IMR-90 (cell line): ENCODE data around the gene LYZ. TPM values are rescaled to one million over a fixed set of nuclear protein-coding genes. Genes with fewer than 3 reads are reported as not detected.

ENCODE experiments used
- ATAC-seq: fragments of 200-7000 bp; cut with Tn5 transposase; 2 replicates; pipeline ENCODE4 v1.9.1; 2020; ENCODE audit warnings: low read depth, mild to moderate bottlenecking, moderate library complexity
- BruUV-seq: library from RNA; stranded (reverse); fragments of 400-500 nt; replicated peaks from 2 replicates; lab custom pipeline; 2021; lab: Mats Ljungman, UMichigan
- CTCF ChIA-PET: fragments of 300-600 bp; formaldehyde crosslinking; extraction: SDS; loops from one replicate; lab custom pipeline; 2021; ENCODE audit warnings: antibody characterized with exemption; lab: Yijun Ruan, JAX
- POLR2A ChIA-PET: fragments of 300-600 bp; sonication (Branson Sonifier 250); formaldehyde crosslinking; loops from one replicate; lab custom pipeline; 2022; ENCODE audit warnings: antibody characterized with exemption; ENCODE audit not compliant: unreplicated experiment; lab: Charles Lee
- DNase-seq: peaks from one replicate; pipeline ENCODE4 v3.0.0; 2013
- H2AFZ ChIP-seq: replicated peaks from 2 replicates; pipeline ENCODE3; 2013; ENCODE audit warnings: low read length, mild to moderate bottlenecking; ENCODE audit not compliant: poor library complexity
- H2AK5ac ChIP-seq: 2 replicates; pipeline ENCODE4 v1.6.1; 2013; ENCODE audit warnings: low read depth, low read length, inconsistent platforms
- H2AK9ac ChIP-seq: replicated peaks from 2 replicates; pipeline ENCODE3; 2013; ENCODE audit warnings: mild to moderate bottlenecking, low read depth, low read length, moderate library complexity; ENCODE audit not compliant: poor library complexity
- H2BK120ac ChIP-seq: 2 replicates; pipeline ENCODE4 v1.6.1; 2013; ENCODE audit warnings: low read depth, low read length, inconsistent platforms
- H2BK15ac ChIP-seq: 3 replicates; pipeline ENCODE4 v1.6.1; 2013; ENCODE audit warnings: low read depth, low read length, inconsistent platforms
- H2BK20ac ChIP-seq: 2 replicates; pipeline ENCODE4 v1.6.1; 2013; ENCODE audit warnings: low read depth, mild to moderate bottlenecking, inconsistent platforms, low read length, moderate library complexity
- H2BK5ac ChIP-seq: 2 replicates; pipeline ENCODE4 v1.6.1; 2013; ENCODE audit warnings: mild to moderate bottlenecking, low read depth, low read length, inconsistent platforms; ENCODE audit not compliant: poor library complexity, severe bottlenecking
- H3K14ac ChIP-seq: replicated peaks from 2 replicates; pipeline ENCODE4 v1.6.1; 2013; ENCODE audit warnings: low read depth, low read length, inconsistent platforms
- H3K18ac ChIP-seq: 2 replicates; pipeline ENCODE4 v1.6.1; 2013; ENCODE audit warnings: low read depth, low read length, control low read depth
- H3K23ac ChIP-seq: 2 replicates; pipeline ENCODE4 v1.6.1; 2013; ENCODE audit warnings: low read depth, low read length, inconsistent platforms
- H3K27ac ChIP-seq: 2 replicates; pipeline ENCODE4 v1.5.1; 2013; ENCODE audit warnings: mild to moderate bottlenecking, control low read depth, low read length; ENCODE audit not compliant: insufficient read depth
- H3K27me3 ChIP-seq: 2 replicates; pipeline ENCODE4 v1.6.1; 2013; ENCODE audit warnings: low read length; ENCODE audit not compliant: control insufficient read depth, insufficient read depth
- H3K36me3 ChIP-seq: 2 replicates; pipeline ENCODE4 v1.6.1; 2013; ENCODE audit warnings: low read length, mixed read lengths; ENCODE audit not compliant: control insufficient read depth, insufficient read depth
- H3K4ac ChIP-seq: 2 replicates; pipeline ENCODE4 v1.6.1; 2013; ENCODE audit warnings: low read depth, low read length, inconsistent platforms
- H3K4me1 ChIP-seq: 2 replicates; pipeline ENCODE4 v1.6.1; 2013; ENCODE audit warnings: low read length, mixed read lengths; ENCODE audit not compliant: control insufficient read depth, insufficient read depth
- H3K4me2 ChIP-seq: 2 replicates; pipeline ENCODE4 v1.6.1; 2013; ENCODE audit warnings: low read depth, mild to moderate bottlenecking, control low read depth, low read length, moderate library complexity
- H3K4me3 ChIP-seq: 2 replicates; pipeline ENCODE4 v1.5.1; 2013; ENCODE audit warnings: low read depth, mild to moderate bottlenecking, control low read depth, low read length, moderate library complexity; ENCODE audit not compliant: insufficient read depth
- H3K56ac ChIP-seq: 2 replicates; pipeline ENCODE4 v1.6.1; 2013; ENCODE audit warnings: low read length, inconsistent platforms; ENCODE audit not compliant: insufficient read depth; ENCODE audit errors: extremely low read depth
- H3K79me1 ChIP-seq, 2 experiments: 2 replicates each; pipeline ENCODE4 v1.6.1; 2013; ENCODE audit warnings: low read length in 2 of 2, inconsistent platforms in 1 of 2, low read depth in 1 of 2
- H3K9ac ChIP-seq: 2 replicates; pipeline ENCODE4 v1.6.1; 2013; ENCODE audit warnings: low read depth, low read length, control low read depth
- H3K9me1 ChIP-seq: 2 replicates; pipeline ENCODE4 v1.6.1; 2013; ENCODE audit warnings: low read length, inconsistent platforms; ENCODE audit not compliant: insufficient read depth
- H3K9me3 ChIP-seq: 2 replicates; pipeline ENCODE4 v1.6.1; 2013; ENCODE audit warnings: low read length; ENCODE audit not compliant: control insufficient read depth, insufficient read depth
- H4K20me1 ChIP-seq: 2 replicates; pipeline ENCODE4 v1.6.1; 2013; ENCODE audit warnings: low read length, inconsistent platforms; ENCODE audit not compliant: insufficient read depth
- H4K5ac ChIP-seq: 2 replicates; pipeline ENCODE4 v1.6.1; 2013; ENCODE audit warnings: mild to moderate bottlenecking, low read depth, low read length, control low read depth
- H4K8ac ChIP-seq, 2 experiments: 2 replicates each; pipeline ENCODE4 v1.6.1; 2013; ENCODE audit warnings: low read depth in 2 of 2, low read length in 2 of 2, control low read depth in 1 of 2, inconsistent platforms in 1 of 2
- H4K91ac ChIP-seq: 2 replicates; pipeline ENCODE4 v1.6.1; 2013; ENCODE audit warnings: low read depth, low read length, inconsistent platforms; ENCODE audit not compliant: insufficient read depth
- BHLHE40 ChIP-seq: fragments of 150-350 bp; IDR thresholded peaks from 2 replicates; pipeline ENCODE4 v1.6.1; 2016; ENCODE audit warnings: mild to moderate bottlenecking, low read depth, low read length
- CEBPB ChIP-seq: IDR thresholded peaks from 2 replicates; pipeline ENCODE4 v1.6.1; 2012; ENCODE audit warnings: low read depth, low read length, improper control_type of control experiment
- CHD1 ChIP-seq: IDR thresholded peaks from 2 replicates; pipeline ENCODE4 v1.6.1; 2012; ENCODE audit warnings: low read depth, low read length, improper control_type of control experiment
- FOS ChIP-seq: fragments of 150-350 bp; IDR thresholded peaks from 2 replicates; pipeline ENCODE4 v1.6.1; 2016; ENCODE audit warnings: low read depth, low read length
- MAFK ChIP-seq: IDR thresholded peaks from 2 replicates; pipeline ENCODE4 v1.6.1; 2012; ENCODE audit warnings: low read depth, low read length, improper control_type of control experiment
- MAZ ChIP-seq: IDR thresholded peaks from 2 replicates; pipeline ENCODE4 v1.6.1; 2012; ENCODE audit warnings: low read depth, mild to moderate bottlenecking, low read length, improper control_type of control experiment, moderate library complexity, borderline replicate concordance
- MXI1 ChIP-seq: IDR thresholded peaks from 2 replicates; pipeline ENCODE4 v1.6.1; 2012; ENCODE audit warnings: low read depth, mild to moderate bottlenecking, low read length, moderate library complexity, borderline replicate concordance
- NFE2L2 ChIP-seq: fragments of 150-350 bp; IDR thresholded peaks from 2 replicates; pipeline ENCODE4 v1.6.1; 2016; ENCODE audit warnings: low read depth, mild to moderate bottlenecking, low read length
- POLR2A ChIP-seq: IDR thresholded peaks from 2 replicates; pipeline ENCODE4 v1.6.1; 2012; ENCODE audit warnings: mild to moderate bottlenecking, low read depth, low read length
- RAD21 ChIP-seq: IDR thresholded peaks from 2 replicates; pipeline ENCODE4 v1.6.1; 2012; ENCODE audit warnings: low read length, improper control_type of control experiment
- RCOR1 ChIP-seq: IDR thresholded peaks from 2 replicates; pipeline ENCODE4 v1.6.1; 2012; ENCODE audit warnings: mild to moderate bottlenecking, low read length, improper control_type of control experiment; ENCODE audit not compliant: insufficient replicate concordance
- RFX5 ChIP-seq: IDR thresholded peaks from 2 replicates; pipeline ENCODE4 v1.8.0; 2012; ENCODE audit warnings: low read depth, mild to moderate bottlenecking, low read length, moderate library complexity
- SMC3 ChIP-seq: fragments of 150-350 bp; IDR thresholded peaks from 2 replicates; pipeline ENCODE4 v1.6.1; 2016; ENCODE audit warnings: low read depth, mild to moderate bottlenecking, antibody characterized with exemption, low read length, moderate library complexity
- WGBS, 2 experiments: methylation state at CpG; one replicate each; pipeline versions ENCODE4 v1.1.5 to v1.1.7; 2013; ENCODE audit warnings: missing lambda C conversion rate in 2 of 2; ENCODE audit not compliant: insufficient read length in 1 of 2; ENCODE audit errors: extremely low coverage in 2 of 2; 5-methylcytosine and 5-hydroxymethylcytosine counted together
- dilution Hi-C: fragments of 300-500 bp; cut with HindIII; formaldehyde crosslinking; loops from one replicate; pipeline ENCODE4 v1.14.3; 2018; ENCODE audit warnings: low sequenced_read_pairs; ENCODE audit not compliant: unreplicated experiment
- in situ Hi-C: fragments of 300-500 bp; cut with MboI; formaldehyde crosslinking; loops from 3 replicates; pipeline ENCODE4 v1.14.3; 2019; ENCODE audit warnings: low sequenced_read_pairs, inconsistent platforms, mixed read lengths
- intact Hi-C: fragments of 100-400 bp; cut with micrococcal nuclease; formaldehyde crosslinking; loops from 2 replicates; pipeline ENCODE4 v1.10.0; 2022
- polyA plus RNA-seq, 3 experiments: library from polyadenylated mRNA; depleted of rRNA; stranded (reverse); fragments of >200 nt; gene quantifications; 2 replicates each; pipeline ENCODE4 v1.2.3, GENCODE V29; 2012; ENCODE audit warnings: low replicate concordance in 1 of 3
- total RNA-seq: library from RNA; depleted of rRNA; stranded (reverse); fragments of >200 nt; gene quantifications from 2 replicates; pipeline ENCODE4 v1.2.3, GENCODE V29; 2012
- TF ChIP-seq, protein P1 (sequence below): fragments of 150-350 bp; IDR thresholded peaks from 2 replicates; pipeline ENCODE4 v1.6.1; 2017; ENCODE audit warnings: mild to moderate bottlenecking, antibody characterized with exemption, low read length, low read depth
- TF ChIP-seq, protein P2 (sequence below): fragments of 150-350 bp; IDR thresholded peaks from 2 replicates; pipeline ENCODE4 v1.6.1; 2016; ENCODE audit warnings: low read depth, mild to moderate bottlenecking, low read length, moderate library complexity, borderline replicate concordance
- TF ChIP-seq, protein P3 (sequence below): conservative IDR thresholded peaks from 2 replicates; pipeline ENCODE4 v1.5.1; 2012; ENCODE audit warnings: mild to moderate bottlenecking, low read depth, low read length, improper control_type of control experiment

Gene LYZ
- total and polyA plus RNA-seq, 2 of the 4 experiments (the other 2 are of a cell fraction) = not detected

DNA sequence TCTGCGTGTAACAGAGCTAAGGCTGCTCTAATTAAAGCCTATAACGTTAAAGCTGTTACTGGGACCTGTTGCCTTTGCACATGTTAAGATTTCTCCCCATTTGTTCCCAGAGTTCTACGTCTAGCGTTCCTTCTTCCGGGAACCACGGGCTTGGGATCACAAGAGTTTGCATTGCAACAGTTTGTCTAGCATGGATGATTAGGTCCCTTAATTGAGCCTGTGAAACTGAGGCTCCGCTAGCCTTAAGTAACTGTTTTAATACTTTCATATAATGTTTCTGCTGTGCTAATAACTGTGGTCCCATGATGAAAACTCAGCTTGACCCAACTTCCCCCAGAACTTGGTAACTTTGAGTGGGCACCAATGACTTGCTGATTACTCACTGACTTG, 16.7 kb upstream of the LYZ start:
- H3K79me1 ChIP-seq = no peaks in the 10 kb centered on the region
- no peak overlapping the region for H2BK120ac ChIP-seq
- DNase-seq (no peak), ATAC-seq (no peak)
- peak overlapping the region; percentile 63 for H2AFZ ChIP-seq
- H3K14ac ChIP-seq = no peak overlapping the region
- no peak overlapping the region for H2BK15ac ChIP-seq
- H3K56ac ChIP-seq = no peak overlapping the region
- H3K4me1 ChIP-seq = 0 out of 2 replicates have a peak, but pooled peaks cover 2% of the 10 kb centered on the region
- intact Hi-C loops (no loop called here), in situ Hi-C loops (loop anchor here (25.0 kb wide), 1 partner anchor 406 kb away; the partner anchor contains the start of gene RAB3IP), dilution Hi-C loops (no loop called here)
- no peak overlapping the region for H4K91ac ChIP-seq
- TF ChIP-seq MAFK (no peak), NFE2L2 (no peak), RCOR1 (no peak), POLR2A (no peak), FOS (no peak), MXI1 (no peak), SMC3 (no peak), CEBPB (no peak), CHD1 (no peak), RAD21 (no peak), MAZ (no peak), RFX5 (no peak), BHLHE40 (no peak)
- TF ChIP-seq, protein P1, sequence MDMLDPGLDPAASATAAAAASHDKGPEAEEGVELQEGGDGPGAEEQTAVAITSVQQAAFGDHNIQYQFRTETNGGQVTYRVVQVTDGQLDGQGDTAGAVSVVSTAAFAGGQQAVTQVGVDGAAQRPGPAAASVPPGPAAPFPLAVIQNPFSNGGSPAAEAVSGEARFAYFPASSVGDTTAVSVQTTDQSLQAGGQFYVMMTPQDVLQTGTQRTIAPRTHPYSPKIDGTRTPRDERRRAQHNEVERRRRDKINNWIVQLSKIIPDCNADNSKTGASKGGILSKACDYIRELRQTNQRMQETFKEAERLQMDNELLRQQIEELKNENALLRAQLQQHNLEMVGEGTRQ = no peak
- TF ChIP-seq, protein P2, sequence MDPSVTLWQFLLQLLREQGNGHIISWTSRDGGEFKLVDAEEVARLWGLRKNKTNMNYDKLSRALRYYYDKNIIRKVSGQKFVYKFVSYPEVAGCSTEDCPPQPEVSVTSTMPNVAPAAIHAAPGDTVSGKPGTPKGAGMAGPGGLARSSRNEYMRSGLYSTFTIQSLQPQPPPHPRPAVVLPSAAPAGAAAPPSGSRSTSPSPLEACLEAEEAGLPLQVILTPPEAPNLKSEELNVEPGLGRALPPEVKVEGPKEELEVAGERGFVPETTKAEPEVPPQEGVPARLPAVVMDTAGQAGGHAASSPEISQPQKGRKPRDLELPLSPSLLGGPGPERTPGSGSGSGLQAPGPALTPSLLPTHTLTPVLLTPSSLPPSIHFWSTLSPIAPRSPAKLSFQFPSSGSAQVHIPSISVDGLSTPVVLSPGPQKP = no peak
- TF ChIP-seq, protein P3, sequence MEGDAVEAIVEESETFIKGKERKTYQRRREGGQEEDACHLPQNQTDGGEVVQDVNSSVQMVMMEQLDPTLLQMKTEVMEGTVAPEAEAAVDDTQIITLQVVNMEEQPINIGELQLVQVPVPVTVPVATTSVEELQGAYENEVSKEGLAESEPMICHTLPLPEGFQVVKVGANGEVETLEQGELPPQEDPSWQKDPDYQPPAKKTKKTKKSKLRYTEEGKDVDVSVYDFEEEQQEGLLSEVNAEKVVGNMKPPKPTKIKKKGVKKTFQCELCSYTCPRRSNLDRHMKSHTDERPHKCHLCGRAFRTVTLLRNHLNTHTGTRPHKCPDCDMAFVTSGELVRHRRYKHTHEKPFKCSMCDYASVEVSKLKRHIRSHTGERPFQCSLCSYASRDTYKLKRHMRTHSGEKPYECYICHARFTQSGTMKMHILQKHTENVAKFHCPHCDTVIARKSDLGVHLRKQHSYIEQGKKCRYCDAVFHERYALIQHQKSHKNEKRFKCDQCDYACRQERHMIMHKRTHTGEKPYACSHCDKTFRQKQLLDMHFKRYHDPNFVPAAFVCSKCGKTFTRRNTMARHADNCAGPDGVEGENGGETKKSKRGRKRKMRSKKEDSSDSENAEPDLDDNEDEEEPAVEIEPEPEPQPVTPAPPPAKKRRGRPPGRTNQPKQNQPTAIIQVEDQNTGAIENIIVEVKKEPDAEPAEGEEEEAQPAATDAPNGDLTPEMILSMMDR = no peak
- H3K27ac ChIP-seq = no peak overlapping the region
- H3K4me2 ChIP-seq = peak overlapping the region; percentile 89
- H4K5ac ChIP-seq = no peak overlapping the region
- H3K18ac ChIP-seq = no peak overlapping the region
- no TSS peak for BruUV-seq
- H3K9me1 ChIP-seq = no peaks in the 10 kb centered on the region
- WGBS, 2 experiments = 15% methylated on average over 5 of the region's 7 CpGs; no CpG with 5 or more reads in 1 of the 2 experiments
- no peaks in the 10 kb centered on the region for H4K20me1 ChIP-seq
- no peak overlapping the region for H3K4ac ChIP-seq
- no peaks in the 10 kb centered on the region for H3K9me3 ChIP-seq
- no peaks in the 10 kb centered on the region for H3K36me3 ChIP-seq
- no peak overlapping the region for H2BK5ac ChIP-seq
- H2BK20ac ChIP-seq = no peak overlapping the region
- peak overlapping the region; percentile 4; the same call in 1 of the 2 replicates for H3K4me3 ChIP-seq
- POLR2A ChIA-PET = no interaction called here
- CTCF ChIA-PET = interaction anchor here (0.6 kb wide), 1 partner anchor 248 kb away, joined by 3 read pairs; no protein-coding TSS in a partner anchor
- no peak overlapping the region for H2AK5ac ChIP-seq
- no peak overlapping the region for H2AK9ac ChIP-seq
- no peak overlapping the region for H4K8ac ChIP-seq
- no peak overlapping the region for H3K23ac ChIP-seq
- no peak overlapping the region for H3K9ac ChIP-seq
- peaks cover 32% of the 10 kb centered on the region for H3K27me3 ChIP-seq
